OCI-LY7 (cell line): ENCODE data around the gene KCNK15. TPM values are rescaled to one million over a fixed set of nuclear protein-coding genes. Genes with fewer than 3 reads are reported as not detected.

Experiments used
- BruUV-seq: library from RNA; stranded (reverse); fragments of 400-500 nt; replicated peaks from 2 replicates; lab custom pipeline; 2021; lab: Mats Ljungman, UMichigan
- CTCF ChIA-PET: fragments of 300-600 bp; sonication (Branson Sonifier 250); formaldehyde crosslinking; loops from one replicate; lab custom pipeline; 2022; ENCODE audit warnings: antibody characterized with exemption; ENCODE audit not compliant: unreplicated experiment; lab: Charles Lee
- POLR2A ChIA-PET: fragments of 300-600 bp; sonication (Branson Sonifier 250); formaldehyde crosslinking; loops from one replicate; lab custom pipeline; 2022; ENCODE audit warnings: antibody characterized with exemption; lab: Charles Lee
- DNase-seq: peaks from one replicate; pipeline ENCODE4 v3.0.0-alpha.2; 2015; ENCODE audit warnings: low spot score
- H2AFZ ChIP-seq: fragments of 200-600 bp; sonication (generic), shearing (Covaris generic); 2 replicates; pipeline ENCODE4 v1.6.1; 2014; ENCODE audit warnings: mild to moderate bottlenecking, antibody characterized with exemption, low read length, moderate library complexity
- H3K27ac ChIP-seq: fragments of 200-600 bp; sonication (generic); 2 replicates; pipeline ENCODE4 v1.5.1; 2014; ENCODE audit warnings: mixed run types, low read depth, mild to moderate bottlenecking, moderate library complexity, low read length, inconsistent platforms; ENCODE audit not compliant: poor library complexity, severe bottlenecking
- H3K36me3 ChIP-seq: fragments of 200-600 bp; sonication (generic); 2 replicates; pipeline ENCODE4 v1.6.1; 2014; ENCODE audit warnings: mild to moderate bottlenecking, antibody characterized with exemption, low read length, moderate library complexity, mixed read lengths; ENCODE audit not compliant: insufficient read depth
- H3K4me1 ChIP-seq: fragments of 200-600 bp; sonication (generic); 2 replicates; pipeline ENCODE4 v1.5.1; 2014; ENCODE audit warnings: mild to moderate bottlenecking, low read length; ENCODE audit not compliant: insufficient read depth, poor library complexity, severe bottlenecking
- H3K4me2 ChIP-seq: fragments of 200-600 bp; sonication (generic); 2 replicates; pipeline ENCODE4 v1.6.1; 2014; ENCODE audit warnings: mild to moderate bottlenecking, low read length
- H3K4me3 ChIP-seq: fragments of 200-600 bp; sonication (generic); 2 replicates; pipeline ENCODE4 v1.5.1; 2014; ENCODE audit warnings: mild to moderate bottlenecking, low read depth, low read length; ENCODE audit not compliant: poor library complexity, severe bottlenecking
- H3K79me2 ChIP-seq: fragments of 200-600 bp; sonication (generic); 2 replicates; pipeline ENCODE4 v1.6.1; 2016; ENCODE audit warnings: low read depth, mild to moderate bottlenecking, low read length, moderate library complexity, mixed read lengths; ENCODE audit not compliant: insufficient read depth
- H3K9me2 ChIP-seq: fragments of 200-600 bp; sonication (generic); 2 replicates; pipeline ENCODE4 v1.6.1; 2016; ENCODE audit warnings: mild to moderate bottlenecking, low read length, mixed read lengths; ENCODE audit not compliant: insufficient read depth
- H3K9me3 ChIP-seq: fragments of 200-600 bp; sonication (generic); 2 replicates; pipeline ENCODE4 v1.6.1; 2014; ENCODE audit warnings: mild to moderate bottlenecking, mixed run types, low read length, mixed read lengths
- H4K20me1 ChIP-seq: fragments of 200-600 bp; sonication (generic); 2 replicates; pipeline ENCODE4 v1.6.1; 2014; ENCODE audit warnings: mild to moderate bottlenecking, antibody characterized with exemption, low read length, moderate library complexity, mixed read lengths; ENCODE audit not compliant: insufficient read depth
- EZH2phosphoT487 ChIP-seq: fragments of 200-600 bp; sonication (generic); IDR thresholded peaks from 2 replicates; pipeline ENCODE4 v1.6.1; 2018; ENCODE audit warnings: low read depth, borderline replicate concordance, mild to moderate bottlenecking, mixed run types, antibody characterized with exemption, low read length, moderate library complexity, mixed read lengths
- intact Hi-C: fragments of 100-400 bp; cut with micrococcal nuclease; formaldehyde crosslinking; loops from one replicate; pipeline ENCODE4 v1.10.0; 2022; ENCODE audit not compliant: unreplicated experiment
- total RNA-seq, 2 experiments: library from RNA; depleted of rRNA in 1 of 2; stranded (reverse); fragments of >200 nt in 1 of 2; shearing (Covaris generic) in 1 of 2; gene quantifications; 2 replicates each; pipeline ENCODE4 v1.2.3, GENCODE V29; 2014 to 2022
- TF ChIP-seq, protein P1 (sequence below): fragments of 200-600 bp; sonication (generic); conservative IDR thresholded peaks from 2 replicates; pipeline ENCODE4 v1.5.1; 2014; ENCODE audit warnings: mild to moderate bottlenecking, antibody characterized with exemption, low read length, moderate library complexity, mixed read lengths

KCNK15 gene
- total RNA-seq, 2 experiments from 2014 or later = not detected

DNA sequence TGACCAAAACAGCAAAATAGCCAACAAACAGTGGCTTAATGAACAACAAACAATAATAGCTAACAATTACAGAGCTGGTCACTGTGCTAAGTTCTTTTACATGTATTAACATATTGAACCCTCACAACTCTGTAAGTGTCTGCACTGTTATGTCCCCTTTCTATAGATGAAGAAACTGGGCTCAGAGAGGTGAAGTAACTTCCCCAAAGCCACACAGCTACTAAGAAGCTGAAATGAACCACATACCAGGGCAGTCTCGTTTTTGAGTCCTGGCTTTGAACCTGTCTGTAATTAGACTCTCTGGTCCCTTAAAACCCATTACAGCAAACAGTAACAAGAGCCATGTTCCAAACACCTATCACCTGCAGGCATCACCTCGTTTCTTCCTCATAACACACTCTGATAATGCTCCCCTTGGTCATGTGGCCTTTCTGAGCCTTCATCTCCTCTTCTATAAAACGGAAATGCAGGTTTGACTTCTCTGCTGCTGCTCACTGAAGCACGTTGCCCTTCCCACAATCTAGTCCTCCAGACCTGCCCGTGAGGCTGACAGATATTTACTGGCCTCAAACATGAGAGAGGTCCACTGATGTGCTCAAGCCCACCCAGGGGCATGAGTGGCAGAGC is 23.3 kb downstream of the KCNK15 start:
- POLR2A ChIA-PET = no interaction called here
- Histone ChIP-seq H3K79me2 (no peaks in the 10 kb centered on the region), H3K36me3 (no peaks in the 10 kb centered on the region), H3K27ac (peak overlapping the region; percentile 37), H4K20me1 (no peaks in the 10 kb centered on the region), H3K9me3 (no peaks in the 10 kb centered on the region), H3K9me2 (no peaks in the 10 kb centered on the region), H3K4me1 (peaks cover 30% of the 10 kb centered on the region), H3K4me2 (peak overlapping the region; percentile 61), H3K4me3 (peak overlapping the region; percentile 10), H2AFZ (peak overlapping the region; percentile 66)
- intact Hi-C loops = no loop called here
- DNase-seq = peak; percentile 66
- no peak for TF ChIP-seq EZH2phosphoT487
- TF ChIP-seq, protein P1, sequence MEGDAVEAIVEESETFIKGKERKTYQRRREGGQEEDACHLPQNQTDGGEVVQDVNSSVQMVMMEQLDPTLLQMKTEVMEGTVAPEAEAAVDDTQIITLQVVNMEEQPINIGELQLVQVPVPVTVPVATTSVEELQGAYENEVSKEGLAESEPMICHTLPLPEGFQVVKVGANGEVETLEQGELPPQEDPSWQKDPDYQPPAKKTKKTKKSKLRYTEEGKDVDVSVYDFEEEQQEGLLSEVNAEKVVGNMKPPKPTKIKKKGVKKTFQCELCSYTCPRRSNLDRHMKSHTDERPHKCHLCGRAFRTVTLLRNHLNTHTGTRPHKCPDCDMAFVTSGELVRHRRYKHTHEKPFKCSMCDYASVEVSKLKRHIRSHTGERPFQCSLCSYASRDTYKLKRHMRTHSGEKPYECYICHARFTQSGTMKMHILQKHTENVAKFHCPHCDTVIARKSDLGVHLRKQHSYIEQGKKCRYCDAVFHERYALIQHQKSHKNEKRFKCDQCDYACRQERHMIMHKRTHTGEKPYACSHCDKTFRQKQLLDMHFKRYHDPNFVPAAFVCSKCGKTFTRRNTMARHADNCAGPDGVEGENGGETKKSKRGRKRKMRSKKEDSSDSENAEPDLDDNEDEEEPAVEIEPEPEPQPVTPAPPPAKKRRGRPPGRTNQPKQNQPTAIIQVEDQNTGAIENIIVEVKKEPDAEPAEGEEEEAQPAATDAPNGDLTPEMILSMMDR = no peak
- no TSS peak for BruUV-seq
- CTCF ChIA-PET = interaction anchor here (0.6 kb wide), 1 partner anchor 7 kb away, joined by 3 read pairs; no protein-coding TSS in a partner anchor

DNA sequence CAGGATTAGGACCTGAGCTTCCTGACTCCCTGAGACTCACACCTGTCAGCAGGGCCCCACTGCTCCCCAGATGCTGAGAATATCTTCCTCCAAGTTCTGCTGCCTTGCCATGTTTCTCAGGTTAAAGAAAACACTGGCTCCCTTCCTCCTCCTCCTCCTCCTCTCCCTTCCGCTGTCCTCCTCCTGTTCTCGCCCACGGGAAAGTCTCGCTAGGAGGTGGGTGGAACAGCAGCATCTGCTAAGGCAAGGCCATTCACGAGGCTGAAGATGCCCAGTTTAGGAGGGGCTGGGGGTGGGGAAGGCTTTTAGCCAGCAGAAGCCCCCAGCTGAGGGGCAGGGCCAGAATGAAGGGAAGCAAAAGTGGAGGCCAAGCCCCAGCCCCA is 23.8 kb downstream of the KCNK15 start:
- peak overlapping the region; percentile 66 for H2AFZ ChIP-seq
- H3K36me3 ChIP-seq = no peaks in the 10 kb centered on the region
- H3K4me2 ChIP-seq = peak overlapping the region; percentile 61
- ChIA-PET POLR2A (no interaction called here), CTCF (no interaction called here)
- BruUV-seq = no TSS peak
- no peaks in the 10 kb centered on the region for H3K9me3 ChIP-seq
- DNase-seq = no peak
- no peaks in the 10 kb centered on the region for H3K79me2 ChIP-seq
- peak overlapping the region; percentile 37 for H3K27ac ChIP-seq
- no peaks in the 10 kb centered on the region for H4K20me1 ChIP-seq
- TF ChIP-seq EZH2phosphoT487 = no peak
- TF ChIP-seq, protein P1 = no peak
- H3K9me2 ChIP-seq = no peaks in the 10 kb centered on the region
- intact Hi-C loops = no loop called here
- H3K4me1 ChIP-seq = peaks cover 30% of the 10 kb centered on the region
- peak overlapping the region; percentile 10 for H3K4me3 ChIP-seq

DNA sequence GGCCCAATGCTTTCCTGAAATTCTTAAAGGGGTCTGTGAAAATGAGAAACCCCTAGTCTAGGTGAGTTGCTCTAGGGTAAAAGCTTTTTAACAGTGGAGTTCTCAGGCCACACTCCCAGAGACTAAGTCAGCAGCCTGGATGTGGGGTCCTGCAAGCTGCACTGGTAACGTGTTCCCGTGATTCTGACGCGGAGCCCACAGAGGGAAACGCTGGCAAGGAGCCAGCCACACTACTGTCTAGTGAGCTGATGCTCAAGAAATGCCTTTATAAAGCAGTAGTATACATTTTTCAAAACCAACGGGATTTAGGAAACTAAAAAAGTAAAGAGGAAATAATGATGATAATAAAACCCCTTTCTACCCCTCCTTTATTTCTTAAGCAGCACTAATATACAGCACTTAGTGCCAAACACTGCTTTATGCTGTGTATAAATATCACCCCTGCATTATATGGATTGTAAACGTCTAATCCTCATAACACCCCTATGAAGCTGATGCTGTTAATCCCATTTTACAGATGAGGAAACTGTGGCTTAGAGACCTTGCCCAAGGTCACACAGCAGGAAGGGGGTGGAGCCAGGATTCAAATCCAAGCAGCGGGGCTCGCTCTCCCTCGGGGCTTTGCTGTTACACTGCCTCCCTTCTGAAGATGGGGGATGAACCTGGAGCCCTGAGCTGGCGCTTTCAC is 25.0 kb downstream of the KCNK15 start:
- no TSS peak for BruUV-seq
- Histone ChIP-seq H3K9me2 (no peaks in the 10 kb centered on the region), H3K4me1 (peaks cover 30% of the 10 kb centered on the region), H3K9me3 (no peaks in the 10 kb centered on the region), H3K79me2 (no peaks in the 10 kb centered on the region), H3K27ac (no peak overlapping the region), H2AFZ (no peak overlapping the region), H3K4me3 (no peak overlapping the region), H3K4me2 (peak overlapping the region; percentile 61), H3K36me3 (no peaks in the 10 kb centered on the region), H4K20me1 (no peaks in the 10 kb centered on the region)
- TF ChIP-seq, protein P1 = no peak
- TF ChIP-seq EZH2phosphoT487 = no peak
- ChIA-PET POLR2A (no interaction called here), CTCF (interaction anchor here (0.6 kb wide), 1 partner anchor 23 kb away, joined by 3 read pairs; no protein-coding TSS in a partner anchor)
- peak; percentile 34 for DNase-seq
- intact Hi-C loops = no loop called here
